A549 (cell line): Measurements from ENCODE around the gene LYRM2.

Source experiments
- CEBPB ChIP-seq, 2 experiments: fragments of >200 bp in 1 of 2; sonication (Bioruptor Twin) in 1 of 2; formaldehyde crosslinking in 1 of 2; IDR thresholded peaks; 2 replicates each; pipeline ENCODE4 v1.6.1; 2012 to 2016
- CTCF ChIP-seq: fragments of >200 bp; sonication (Bioruptor Twin); formaldehyde crosslinking; IDR thresholded peaks from 3 replicates; pipeline ENCODE4 v1.5.1; 2016
- EHMT2 ChIP-seq: fragments of 200-600 bp; sonication (generic); IDR thresholded peaks from 2 replicates; pipeline ENCODE4 v1.6.1; 2016; ENCODE audit warnings: antibody characterized with exemption, low read depth, mild to moderate bottlenecking, moderate library complexity
- ESRRA ChIP-seq: fragments of 150-350 bp; IDR thresholded peaks from 2 replicates; pipeline ENCODE4 v1.6.1; 2014; ENCODE audit warnings: mild to moderate bottlenecking, low read length, borderline replicate concordance
- GATA3 ChIP-seq: IDR thresholded peaks from 2 replicates; pipeline ENCODE4 v1.6.1; 2012; ENCODE audit warnings: borderline replicate concordance
- HOXA7 ChIP-seq: fragments of 250-450 bp; sonication (Bioruptor Pico); IDR thresholded peaks from 2 replicates; pipeline ENCODE4 v1.5.0; 2020; ENCODE audit warnings: mild to moderate bottlenecking, moderate library complexity
- KDM1A ChIP-seq: fragments of 200-600 bp; sonication (generic); IDR thresholded peaks from 2 replicates; pipeline ENCODE4 v1.6.1; 2016; ENCODE audit warnings: low read depth, mild to moderate bottlenecking
- MAZ ChIP-seq: fragments of 150-350 bp; IDR thresholded peaks from 2 replicates; pipeline ENCODE4 v1.6.1; 2014; ENCODE audit warnings: antibody characterized with exemption, low read depth, low read length, borderline replicate concordance
- NR3C1 ChIP-seq: fragments of >200 bp; sonication (Bioruptor Twin); formaldehyde crosslinking; IDR thresholded peaks from 3 replicates; pipeline ENCODE4 v1.6.1; 2017
- POLR2A ChIP-seq: IDR thresholded peaks from 2 replicates; pipeline ENCODE4 v1.6.1; 2012; ENCODE audit warnings: mild to moderate bottlenecking, low read length
- SMC3 ChIP-seq: fragments of >200 bp; sonication (Bioruptor Twin); formaldehyde crosslinking; IDR thresholded peaks from 3 replicates; pipeline ENCODE4 v1.6.1; 2018; ENCODE audit warnings: inconsistent platforms
- USF2 ChIP-seq: fragments of 450-650 bp; IDR thresholded peaks from 2 replicates; pipeline ENCODE4 v1.6.1; 2014; ENCODE audit warnings: antibody characterized with exemption
- TF ChIP-seq, protein P1 (sequence below): fragments of 200-600 bp; sonication (generic); IDR thresholded peaks from 2 replicates; pipeline ENCODE4 v1.6.1; 2016; ENCODE audit warnings: antibody characterized with exemption, mild to moderate bottlenecking, moderate library complexity

DNA sequence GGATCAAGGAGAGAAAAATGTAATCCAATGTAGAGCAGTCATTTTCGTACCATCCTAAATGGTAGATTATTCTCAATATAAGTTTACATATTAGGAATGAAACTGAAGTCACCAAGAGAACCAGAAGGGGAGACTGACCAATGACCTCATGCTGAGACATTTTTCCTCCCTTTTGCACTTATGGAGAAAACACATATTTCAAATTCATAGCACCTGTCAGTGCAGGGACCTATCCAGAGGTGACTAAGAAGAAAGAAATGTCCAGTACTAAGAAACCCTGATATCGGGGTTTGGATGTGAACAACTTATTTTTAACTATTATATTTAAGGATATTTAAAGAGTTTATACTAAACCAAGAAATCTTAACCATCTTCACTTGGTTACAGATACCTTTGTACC, 16.6 kb upstream of the LYRM2 start:
- no peak for TF ChIP-seq POLR2A
- no peak for TF ChIP-seq KDM1A
- no peak for TF ChIP-seq ESRRA
- no peak for TF ChIP-seq NR3C1
- TF ChIP-seq EHMT2: no peak
- TF ChIP-seq USF2: no peak
- TF ChIP-seq SMC3: no peak
- no peak for TF ChIP-seq CTCF
- TF ChIP-seq, protein P1, sequence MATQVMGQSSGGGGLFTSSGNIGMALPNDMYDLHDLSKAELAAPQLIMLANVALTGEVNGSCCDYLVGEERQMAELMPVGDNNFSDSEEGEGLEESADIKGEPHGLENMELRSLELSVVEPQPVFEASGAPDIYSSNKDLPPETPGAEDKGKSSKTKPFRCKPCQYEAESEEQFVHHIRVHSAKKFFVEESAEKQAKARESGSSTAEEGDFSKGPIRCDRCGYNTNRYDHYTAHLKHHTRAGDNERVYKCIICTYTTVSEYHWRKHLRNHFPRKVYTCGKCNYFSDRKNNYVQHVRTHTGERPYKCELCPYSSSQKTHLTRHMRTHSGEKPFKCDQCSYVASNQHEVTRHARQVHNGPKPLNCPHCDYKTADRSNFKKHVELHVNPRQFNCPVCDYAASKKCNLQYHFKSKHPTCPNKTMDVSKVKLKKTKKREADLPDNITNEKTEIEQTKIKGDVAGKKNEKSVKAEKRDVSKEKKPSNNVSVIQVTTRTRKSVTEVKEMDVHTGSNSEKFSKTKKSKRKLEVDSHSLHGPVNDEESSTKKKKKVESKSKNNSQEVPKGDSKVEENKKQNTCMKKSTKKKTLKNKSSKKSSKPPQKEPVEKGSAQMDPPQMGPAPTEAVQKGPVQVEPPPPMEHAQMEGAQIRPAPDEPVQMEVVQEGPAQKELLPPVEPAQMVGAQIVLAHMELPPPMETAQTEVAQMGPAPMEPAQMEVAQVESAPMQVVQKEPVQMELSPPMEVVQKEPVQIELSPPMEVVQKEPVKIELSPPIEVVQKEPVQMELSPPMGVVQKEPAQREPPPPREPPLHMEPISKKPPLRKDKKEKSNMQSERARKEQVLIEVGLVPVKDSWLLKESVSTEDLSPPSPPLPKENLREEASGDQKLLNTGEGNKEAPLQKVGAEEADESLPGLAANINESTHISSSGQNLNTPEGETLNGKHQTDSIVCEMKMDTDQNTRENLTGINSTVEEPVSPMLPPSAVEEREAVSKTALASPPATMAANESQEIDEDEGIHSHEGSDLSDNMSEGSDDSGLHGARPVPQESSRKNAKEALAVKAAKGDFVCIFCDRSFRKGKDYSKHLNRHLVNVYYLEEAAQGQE: no peak
- no peak for TF ChIP-seq GATA3
- no peak for TF ChIP-seq CEBPB (IDR thresholded peaks at IDR 0.05)
- TF ChIP-seq MAZ: no peak
- no peak for TF ChIP-seq HOXA7 (CRISPR knock-in tag)
